ENCODE results near the gene AJAP1. TPM values are rescaled to one million over a fixed set of nuclear protein-coding genes. Genes with fewer than 3 reads are reported as not detected.

AJAP1 gene
- total and polyA plus RNA-seq, 2 experiments from 2014 or later, result not detected

DNA sequence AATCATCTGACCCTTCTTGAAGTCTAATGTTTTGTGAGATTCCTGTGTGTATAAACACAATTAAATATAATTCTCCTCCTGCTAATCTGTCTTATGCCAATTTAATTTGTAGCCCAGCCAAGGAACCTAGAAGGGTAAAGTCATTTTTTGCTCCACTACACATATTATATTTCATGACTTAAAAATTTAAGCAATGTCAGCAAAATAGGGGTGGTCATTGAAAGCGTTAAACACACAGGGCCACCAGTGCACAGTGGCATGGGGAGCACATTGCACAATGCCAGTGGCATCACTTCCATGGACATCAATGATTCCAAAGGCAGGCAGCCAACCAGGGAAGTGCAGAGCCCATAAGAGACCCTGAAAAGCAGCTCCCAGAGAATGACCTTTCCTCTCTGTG is 166.1 kb downstream of the AJAP1 start:
- peaks cover 65% of the 10 kb centered on the region for H3K9me3 Mint-ChIP-seq
- H3K27ac Mint-ChIP-seq, result no peak overlapping the region
- ATAC-seq (no peak), DNase-seq (ENCODE audit: low spot score) (no peak)
- H3K27me3 Mint-ChIP-seq (ENCODE audit: insufficient read depth, low read depth, poor library complexity), result peaks cover 7% of the 10 kb centered on the region
- Histone ChIP-seq H3K9me2 (ENCODE audit: insufficient read depth) (no peaks in the 10 kb centered on the region), H3K4me2 (no peak overlapping the region), H3K79me2 (replicated peaks; ENCODE audit: insufficient read depth) (no peaks in the 10 kb centered on the region), H3K4me3 (no peak overlapping the region), H3K4me1 (ENCODE audit: insufficient read depth) (no peaks in the 10 kb centered on the region), H2AFZ (no peak overlapping the region), H4K20me1 (replicated peaks; ENCODE audit: insufficient read depth) (no peaks in the 10 kb centered on the region), H3F3A (replicated peaks; ENCODE audit: low read depth) (no peaks in the 10 kb centered on the region), H3K27ac (ENCODE audit: low read depth) (no peak overlapping the region), H3K27me3 (ENCODE audit: insufficient read depth) (no peaks in the 10 kb centered on the region), H3K36me3 (ENCODE audit: insufficient read depth) (peaks cover 3% of the 10 kb centered on the region; the same call in 1 of the 2 replicates)
- peaks cover 49% of the 10 kb centered on the region for H3K36me3 Mint-ChIP-seq (ENCODE audit: low read depth)
- peaks cover 21% of the 10 kb centered on the region for H3K4me1 Mint-ChIP-seq
- no peak overlapping the region for H3K4me3 Mint-ChIP-seq
- TF ChIP-seq STAT1 (IDR thresholded peaks at IDR 0.05; ENCODE audit: unreplicated experiment), result no peak
- TF ChIP-seq NANOG (IDR thresholded peaks at IDR 0.05; ENCODE audit: borderline replicate concordance), result no peak
- no peak for TF ChIP-seq POLR2AphosphoS5 (IDR thresholded peaks at IDR 0.05; ENCODE audit: low read depth)
- TF ChIP-seq, protein P1, sequence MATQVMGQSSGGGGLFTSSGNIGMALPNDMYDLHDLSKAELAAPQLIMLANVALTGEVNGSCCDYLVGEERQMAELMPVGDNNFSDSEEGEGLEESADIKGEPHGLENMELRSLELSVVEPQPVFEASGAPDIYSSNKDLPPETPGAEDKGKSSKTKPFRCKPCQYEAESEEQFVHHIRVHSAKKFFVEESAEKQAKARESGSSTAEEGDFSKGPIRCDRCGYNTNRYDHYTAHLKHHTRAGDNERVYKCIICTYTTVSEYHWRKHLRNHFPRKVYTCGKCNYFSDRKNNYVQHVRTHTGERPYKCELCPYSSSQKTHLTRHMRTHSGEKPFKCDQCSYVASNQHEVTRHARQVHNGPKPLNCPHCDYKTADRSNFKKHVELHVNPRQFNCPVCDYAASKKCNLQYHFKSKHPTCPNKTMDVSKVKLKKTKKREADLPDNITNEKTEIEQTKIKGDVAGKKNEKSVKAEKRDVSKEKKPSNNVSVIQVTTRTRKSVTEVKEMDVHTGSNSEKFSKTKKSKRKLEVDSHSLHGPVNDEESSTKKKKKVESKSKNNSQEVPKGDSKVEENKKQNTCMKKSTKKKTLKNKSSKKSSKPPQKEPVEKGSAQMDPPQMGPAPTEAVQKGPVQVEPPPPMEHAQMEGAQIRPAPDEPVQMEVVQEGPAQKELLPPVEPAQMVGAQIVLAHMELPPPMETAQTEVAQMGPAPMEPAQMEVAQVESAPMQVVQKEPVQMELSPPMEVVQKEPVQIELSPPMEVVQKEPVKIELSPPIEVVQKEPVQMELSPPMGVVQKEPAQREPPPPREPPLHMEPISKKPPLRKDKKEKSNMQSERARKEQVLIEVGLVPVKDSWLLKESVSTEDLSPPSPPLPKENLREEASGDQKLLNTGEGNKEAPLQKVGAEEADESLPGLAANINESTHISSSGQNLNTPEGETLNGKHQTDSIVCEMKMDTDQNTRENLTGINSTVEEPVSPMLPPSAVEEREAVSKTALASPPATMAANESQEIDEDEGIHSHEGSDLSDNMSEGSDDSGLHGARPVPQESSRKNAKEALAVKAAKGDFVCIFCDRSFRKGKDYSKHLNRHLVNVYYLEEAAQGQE (IDR thresholded peaks at IDR 0.05; ENCODE audit: unreplicated experiment), result no peak
- TF ChIP-seq EZH2 (IDR thresholded peaks at IDR 0.05; ENCODE audit: low read depth, unreplicated experiment), result no peak
- TF ChIP-seq ZNF114 (CRISPR knock-in tag; IDR thresholded peaks at IDR 0.05), result no peak
- TF ChIP-seq, protein P2, sequence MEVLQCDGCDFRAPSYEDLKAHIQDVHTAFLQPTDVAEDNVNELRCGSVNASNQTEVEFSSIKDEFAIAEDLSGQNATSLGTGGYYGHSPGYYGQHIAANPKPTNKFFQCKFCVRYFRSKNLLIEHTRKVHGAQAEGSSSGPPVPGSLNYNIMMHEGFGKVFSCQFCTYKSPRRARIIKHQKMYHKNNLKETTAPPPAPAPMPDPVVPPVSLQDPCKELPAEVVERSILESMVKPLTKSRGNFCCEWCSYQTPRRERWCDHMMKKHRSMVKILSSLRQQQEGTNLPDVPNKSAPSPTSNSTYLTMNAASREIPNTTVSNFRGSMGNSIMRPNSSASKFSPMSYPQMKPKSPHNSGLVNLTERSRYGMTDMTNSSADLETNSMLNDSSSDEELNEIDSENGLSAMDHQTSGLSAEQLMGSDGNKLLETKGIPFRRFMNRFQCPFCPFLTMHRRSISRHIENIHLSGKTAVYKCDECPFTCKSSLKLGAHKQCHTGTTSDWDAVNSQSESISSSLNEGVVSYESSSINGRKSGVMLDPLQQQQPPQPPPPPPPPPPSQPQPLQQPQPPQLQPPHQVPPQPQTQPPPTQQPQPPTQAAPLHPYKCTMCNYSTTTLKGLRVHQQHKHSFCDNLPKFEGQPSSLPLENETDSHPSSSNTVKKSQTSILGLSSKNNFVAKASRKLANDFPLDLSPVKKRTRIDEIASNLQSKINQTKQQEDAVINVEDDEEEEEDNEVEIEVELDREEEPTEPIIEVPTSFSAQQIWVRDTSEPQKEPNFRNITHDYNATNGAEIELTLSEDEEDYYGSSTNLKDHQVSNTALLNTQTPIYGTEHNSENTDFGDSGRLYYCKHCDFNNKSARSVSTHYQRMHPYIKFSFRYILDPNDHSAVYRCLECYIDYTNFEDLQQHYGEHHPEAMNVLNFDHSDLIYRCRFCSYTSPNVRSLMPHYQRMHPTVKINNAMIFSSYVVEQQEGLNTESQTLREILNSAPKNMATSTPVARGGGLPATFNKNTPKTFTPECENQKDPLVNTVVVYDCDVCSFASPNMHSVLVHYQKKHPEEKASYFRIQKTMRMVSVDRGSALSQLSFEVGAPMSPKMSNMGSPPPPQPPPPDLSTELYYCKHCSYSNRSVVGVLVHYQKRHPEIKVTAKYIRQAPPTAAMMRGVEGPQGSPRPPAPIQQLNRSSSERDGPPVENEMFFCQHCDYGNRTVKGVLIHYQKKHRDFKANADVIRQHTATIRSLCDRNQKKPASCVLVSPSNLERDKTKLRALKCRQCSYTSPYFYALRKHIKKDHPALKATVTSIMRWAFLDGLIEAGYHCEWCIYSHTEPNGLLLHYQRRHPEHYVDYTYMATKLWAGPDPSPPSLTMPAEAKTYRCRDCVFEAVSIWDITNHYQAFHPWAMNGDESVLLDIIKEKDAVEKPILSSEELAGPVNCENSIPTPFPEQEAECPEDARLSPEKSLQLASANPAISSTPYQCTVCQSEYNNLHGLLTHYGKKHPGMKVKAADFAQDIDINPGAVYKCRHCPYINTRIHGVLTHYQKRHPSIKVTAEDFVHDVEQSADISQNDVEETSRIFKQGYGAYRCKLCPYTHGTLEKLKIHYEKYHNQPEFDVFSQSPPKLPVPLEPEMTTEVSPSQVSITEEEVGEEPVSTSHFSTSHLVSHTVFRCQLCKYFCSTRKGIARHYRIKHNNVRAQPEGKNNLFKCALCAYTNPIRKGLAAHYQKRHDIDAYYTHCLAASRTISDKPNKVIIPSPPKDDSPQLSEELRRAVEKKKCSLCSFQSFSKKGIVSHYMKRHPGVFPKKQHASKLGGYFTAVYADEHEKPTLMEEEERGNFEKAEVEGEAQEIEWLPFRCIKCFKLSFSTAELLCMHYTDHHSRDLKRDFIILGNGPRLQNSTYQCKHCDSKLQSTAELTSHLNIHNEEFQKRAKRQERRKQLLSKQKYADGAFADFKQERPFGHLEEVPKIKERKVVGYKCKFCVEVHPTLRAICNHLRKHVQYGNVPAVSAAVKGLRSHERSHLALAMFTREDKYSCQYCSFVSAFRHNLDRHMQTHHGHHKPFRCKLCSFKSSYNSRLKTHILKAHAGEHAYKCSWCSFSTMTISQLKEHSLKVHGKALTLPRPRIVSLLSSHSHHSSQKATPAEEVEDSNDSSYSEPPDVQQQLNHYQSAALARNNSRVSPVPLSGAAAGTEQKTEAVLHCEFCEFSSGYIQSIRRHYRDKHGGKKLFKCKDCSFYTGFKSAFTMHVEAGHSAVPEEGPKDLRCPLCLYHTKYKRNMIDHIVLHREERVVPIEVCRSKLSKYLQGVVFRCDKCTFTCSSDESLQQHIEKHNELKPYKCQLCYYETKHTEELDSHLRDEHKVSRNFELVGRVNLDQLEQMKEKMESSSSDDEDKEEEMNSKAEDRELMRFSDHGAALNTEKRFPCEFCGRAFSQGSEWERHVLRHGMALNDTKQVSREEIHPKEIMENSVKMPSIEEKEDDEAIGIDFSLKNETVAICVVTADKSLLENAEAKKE (CRISPR knock-in tag; IDR thresholded peaks at IDR 0.05), result no peak
- no peak for TF ChIP-seq CREB1 (CRISPR knock-in tag; IDR thresholded peaks at IDR 0.05; ENCODE audit: low read depth)
- TF ChIP-seq, protein P3, sequence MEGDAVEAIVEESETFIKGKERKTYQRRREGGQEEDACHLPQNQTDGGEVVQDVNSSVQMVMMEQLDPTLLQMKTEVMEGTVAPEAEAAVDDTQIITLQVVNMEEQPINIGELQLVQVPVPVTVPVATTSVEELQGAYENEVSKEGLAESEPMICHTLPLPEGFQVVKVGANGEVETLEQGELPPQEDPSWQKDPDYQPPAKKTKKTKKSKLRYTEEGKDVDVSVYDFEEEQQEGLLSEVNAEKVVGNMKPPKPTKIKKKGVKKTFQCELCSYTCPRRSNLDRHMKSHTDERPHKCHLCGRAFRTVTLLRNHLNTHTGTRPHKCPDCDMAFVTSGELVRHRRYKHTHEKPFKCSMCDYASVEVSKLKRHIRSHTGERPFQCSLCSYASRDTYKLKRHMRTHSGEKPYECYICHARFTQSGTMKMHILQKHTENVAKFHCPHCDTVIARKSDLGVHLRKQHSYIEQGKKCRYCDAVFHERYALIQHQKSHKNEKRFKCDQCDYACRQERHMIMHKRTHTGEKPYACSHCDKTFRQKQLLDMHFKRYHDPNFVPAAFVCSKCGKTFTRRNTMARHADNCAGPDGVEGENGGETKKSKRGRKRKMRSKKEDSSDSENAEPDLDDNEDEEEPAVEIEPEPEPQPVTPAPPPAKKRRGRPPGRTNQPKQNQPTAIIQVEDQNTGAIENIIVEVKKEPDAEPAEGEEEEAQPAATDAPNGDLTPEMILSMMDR (conservative IDR thresholded peaks at IDR 0.05; ENCODE audit: low read depth in 2 of 2), result no peak
- TF ChIP-seq EZH2phosphoT487 (IDR thresholded peaks at IDR 0.05; ENCODE audit: unreplicated experiment), result no peak
- TF ChIP-seq JUNB (IDR thresholded peaks at IDR 0.05; ENCODE audit: unreplicated experiment), result no peak
- TF ChIP-seq, protein P4, sequence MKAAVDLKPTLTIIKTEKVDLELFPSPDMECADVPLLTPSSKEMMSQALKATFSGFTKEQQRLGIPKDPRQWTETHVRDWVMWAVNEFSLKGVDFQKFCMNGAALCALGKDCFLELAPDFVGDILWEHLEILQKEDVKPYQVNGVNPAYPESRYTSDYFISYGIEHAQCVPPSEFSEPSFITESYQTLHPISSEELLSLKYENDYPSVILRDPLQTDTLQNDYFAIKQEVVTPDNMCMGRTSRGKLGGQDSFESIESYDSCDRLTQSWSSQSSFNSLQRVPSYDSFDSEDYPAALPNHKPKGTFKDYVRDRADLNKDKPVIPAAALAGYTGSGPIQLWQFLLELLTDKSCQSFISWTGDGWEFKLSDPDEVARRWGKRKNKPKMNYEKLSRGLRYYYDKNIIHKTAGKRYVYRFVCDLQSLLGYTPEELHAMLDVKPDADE (IDR thresholded peaks at IDR 0.05), result no peak
- TF ChIP-seq ZNF331 (CRISPR knock-in tag; IDR thresholded peaks at IDR 0.05; ENCODE audit: low read depth), result no peak

Measured in GM23338 (cell line).